Measurements from ENCODE around the gene NECTIN1. TPM values are rescaled to one million over a fixed set of nuclear protein-coding genes. Genes with fewer than 3 reads are reported as not detected.

NECTIN1 gene
- total RNA-seq, 4 donors from 2014 or later = 2.2 to 4.3 (median 2.5) TPM

GRCh38 chr11:119624102-119624615 lies 104.8 kb downstream of the NECTIN1 start:
- no peak for DNase-seq (ENCODE audit: low spot score)
- TF ChIP-seq CTCF (IDR thresholded peaks at IDR 0.05) = no peak
- ATAC-seq (ENCODE audit: low FRiP score) = no peak

GRCh38 chr11:119623682-119624081 lies 105.3 kb downstream of the NECTIN1 start:
- ATAC-seq (ENCODE audit: low FRiP score) (no peak), DNase-seq (ENCODE audit: low spot score) (no peak)
- no peak for TF ChIP-seq CTCF (IDR thresholded peaks at IDR 0.05)

- DNase-seq (ENCODE audit: low spot score) (no peak), ATAC-seq (ENCODE audit: low FRiP score) (no peak)
- no peak for TF ChIP-seq CTCF (IDR thresholded peaks at IDR 0.05)
Observed at GRCh38 chr11:119622454-119623143, 106.4 kb downstream of the NECTIN1 start.

GRCh38 chr11:119619665-119620064 lies 109.3 kb downstream of the NECTIN1 start:
- DNase-seq (ENCODE audit: low spot score) = no peak
- no peak for TF ChIP-seq CTCF (IDR thresholded peaks at IDR 0.05)

GRCh38 chr11:119618208-119618909 lies 110.6 kb downstream of the NECTIN1 start:
- DNase-seq (ENCODE audit: low spot score) (no peak), ATAC-seq (ENCODE audit: low FRiP score) (no peak)
- TF ChIP-seq CTCF (IDR thresholded peaks at IDR 0.05) = no peak

More at GRCh38 chr11:119619665-119620064, 109.3 kb downstream of the NECTIN1 start:
- ATAC-seq (ENCODE audit: low FRiP score) = no peak

- no peak for TF ChIP-seq CTCF (IDR thresholded peaks at IDR 0.05)
- ATAC-seq (ENCODE audit: low FRiP score) (no peak), DNase-seq (ENCODE audit: low spot score) (no peak)
Observed at GRCh38 chr11:119617340-119617713, 111.7 kb downstream of the NECTIN1 start.

All from omental fat pad (tissue), 4 donors.